LNCaP clone FGC (cell line): Measurements from ENCODE around the gene ORAI1.

Experiments
- DNase-seq: peaks from one replicate; pipeline ENCODE4 v3.0.0-alpha.2; 2011; ENCODE audit warnings: low read depth
- H3K4me3 ChIP-seq: 2 replicates; pipeline ENCODE4 v1.5.1; 2011; ENCODE audit warnings: mild to moderate bottlenecking, low read depth, low read length, control low read depth
- TF ChIP-seq, protein P1 (sequence below): IDR thresholded peaks from 2 replicates; pipeline ENCODE4 v1.5.1; 2012; ENCODE audit warnings: mild to moderate bottlenecking; ENCODE audit not compliant: control insufficient read depth, insufficient read depth; ENCODE audit errors: extremely low read depth

The ORAI1 gene

GRCh38 chr12:121688966-121689365 is 62.6 kb downstream of the ORAI1 start:
- DNase-seq = no peak
- TF ChIP-seq, protein P1, sequence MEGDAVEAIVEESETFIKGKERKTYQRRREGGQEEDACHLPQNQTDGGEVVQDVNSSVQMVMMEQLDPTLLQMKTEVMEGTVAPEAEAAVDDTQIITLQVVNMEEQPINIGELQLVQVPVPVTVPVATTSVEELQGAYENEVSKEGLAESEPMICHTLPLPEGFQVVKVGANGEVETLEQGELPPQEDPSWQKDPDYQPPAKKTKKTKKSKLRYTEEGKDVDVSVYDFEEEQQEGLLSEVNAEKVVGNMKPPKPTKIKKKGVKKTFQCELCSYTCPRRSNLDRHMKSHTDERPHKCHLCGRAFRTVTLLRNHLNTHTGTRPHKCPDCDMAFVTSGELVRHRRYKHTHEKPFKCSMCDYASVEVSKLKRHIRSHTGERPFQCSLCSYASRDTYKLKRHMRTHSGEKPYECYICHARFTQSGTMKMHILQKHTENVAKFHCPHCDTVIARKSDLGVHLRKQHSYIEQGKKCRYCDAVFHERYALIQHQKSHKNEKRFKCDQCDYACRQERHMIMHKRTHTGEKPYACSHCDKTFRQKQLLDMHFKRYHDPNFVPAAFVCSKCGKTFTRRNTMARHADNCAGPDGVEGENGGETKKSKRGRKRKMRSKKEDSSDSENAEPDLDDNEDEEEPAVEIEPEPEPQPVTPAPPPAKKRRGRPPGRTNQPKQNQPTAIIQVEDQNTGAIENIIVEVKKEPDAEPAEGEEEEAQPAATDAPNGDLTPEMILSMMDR = no peak
- no peak overlapping the region for H3K4me3 ChIP-seq

DNA sequence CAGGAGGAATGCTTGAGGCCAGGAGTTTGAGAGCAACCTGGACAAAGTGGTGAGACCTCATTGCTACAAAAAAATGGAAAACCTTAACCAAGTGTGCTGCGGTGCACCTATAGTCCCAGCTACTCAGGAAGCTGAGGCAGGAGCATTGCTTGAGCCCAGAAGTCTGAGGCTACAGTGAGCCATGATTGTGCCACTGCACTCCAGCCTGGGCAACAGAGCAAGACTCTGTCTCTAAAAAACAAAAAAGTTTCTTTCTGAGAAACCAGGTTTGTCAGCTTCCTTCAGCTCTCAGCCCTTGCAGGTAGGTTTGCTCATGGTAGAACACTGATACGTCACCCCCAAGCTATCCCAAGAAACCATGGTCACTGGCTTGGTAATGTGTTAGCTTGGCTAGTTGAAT is 63.1 kb downstream of the ORAI1 start:
- DNase-seq = no peak
- H3K4me3 ChIP-seq = no peak overlapping the region
- TF ChIP-seq, protein P1 = no peak
